DMS 273 treated with DMSO at 0.1 percent for 48 hours (cell line): Measurements from ENCODE around the gene VPREB3.

Experiments
- DNase-seq: peaks from one replicate; lab custom pipeline; 2025; lab: John Stamatoyannopoulos, UW

VPREB3 gene

DNA sequence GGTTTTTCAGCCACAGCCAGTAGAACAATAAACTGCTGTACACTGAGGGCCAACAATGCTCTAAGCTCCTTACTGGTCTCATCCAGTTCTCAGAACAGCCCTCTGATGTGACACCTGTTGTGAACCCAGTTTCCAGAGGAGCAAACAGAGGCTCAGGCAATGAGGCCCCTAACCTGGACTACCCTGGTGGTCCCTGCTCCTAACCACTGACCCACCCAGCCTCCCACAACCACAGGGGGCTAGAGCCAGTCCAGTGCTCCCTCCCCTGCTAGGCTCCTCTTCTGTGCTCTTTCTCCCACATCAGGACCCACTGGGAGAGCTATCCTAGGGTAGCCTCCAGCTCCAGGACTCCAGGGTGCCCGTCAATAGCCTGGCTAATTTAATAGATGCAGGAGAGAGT lies 28.5 kb upstream of the VPREB3 start:
- DNase-seq = no peak

DNA sequence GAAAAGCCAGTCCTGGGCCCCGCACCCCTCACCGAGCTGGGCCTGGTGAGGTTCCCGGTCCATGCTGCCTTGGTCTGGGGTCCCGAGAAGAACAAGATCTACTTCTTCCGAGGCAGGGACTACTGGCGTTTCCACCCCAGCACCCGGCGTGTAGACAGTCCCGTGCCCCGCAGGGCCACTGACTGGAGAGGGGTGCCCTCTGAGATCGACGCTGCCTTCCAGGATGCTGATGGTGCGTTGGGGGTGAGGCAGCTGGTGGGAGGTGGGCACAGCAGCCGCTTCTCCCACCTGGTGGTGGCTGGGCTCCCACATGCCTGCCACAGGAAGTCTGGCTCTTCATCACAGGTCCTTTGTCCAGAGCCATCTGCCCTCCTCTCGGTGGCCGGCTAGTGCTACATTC lies 28.0 kb upstream of the VPREB3 start:
- no peak for DNase-seq

DNA sequence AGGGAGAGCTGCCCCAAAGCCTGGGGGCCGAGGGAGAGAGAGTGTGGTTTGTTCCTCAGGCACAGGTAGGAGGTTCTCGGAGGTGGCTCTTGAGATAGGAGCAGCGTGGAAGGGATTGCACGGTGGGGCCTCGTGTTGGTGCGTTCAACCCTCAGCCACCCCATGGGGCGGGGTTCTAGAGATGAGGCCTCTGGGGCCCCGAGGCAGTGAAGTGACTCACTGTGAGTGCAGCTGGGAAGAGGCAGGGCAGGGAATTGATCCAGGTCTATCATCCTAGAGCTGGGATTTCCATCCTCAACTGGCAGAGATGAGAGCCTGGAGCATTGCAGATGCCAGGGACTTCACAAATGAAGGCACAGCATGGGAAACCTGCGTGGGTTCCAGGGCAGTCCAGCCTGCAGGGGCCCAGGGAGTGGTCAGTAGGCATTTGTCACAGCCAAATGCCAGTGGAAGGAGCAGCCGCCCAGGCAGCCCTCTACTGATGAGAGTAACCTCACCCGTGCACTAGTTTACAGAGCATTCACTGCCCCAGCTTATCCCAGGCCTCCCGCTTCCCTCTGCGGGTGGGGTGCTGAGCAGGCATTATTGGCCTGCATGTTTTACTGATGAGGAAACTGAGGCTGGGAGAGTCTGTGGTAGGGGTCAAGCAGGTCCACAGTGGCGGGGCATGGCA lies 27.4 kb upstream of the VPREB3 start:
- no peak for DNase-seq

DNA sequence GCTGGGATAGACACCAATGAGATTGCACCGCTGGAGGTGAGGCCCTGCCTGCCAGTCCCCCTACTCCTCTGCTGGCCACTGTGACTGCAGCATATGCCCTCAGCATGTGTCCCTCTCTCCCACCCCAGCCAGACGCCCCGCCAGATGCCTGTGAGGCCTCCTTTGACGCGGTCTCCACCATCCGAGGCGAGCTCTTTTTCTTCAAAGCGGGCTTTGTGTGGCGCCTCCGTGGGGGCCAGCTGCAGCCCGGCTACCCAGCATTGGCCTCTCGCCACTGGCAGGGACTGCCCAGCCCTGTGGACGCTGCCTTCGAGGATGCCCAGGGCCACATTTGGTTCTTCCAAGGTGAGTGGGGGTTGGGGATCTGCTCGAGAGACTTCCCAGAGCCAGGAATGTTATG lies 26.8 kb upstream of the VPREB3 start:
- DNase-seq = no peak

DNA sequence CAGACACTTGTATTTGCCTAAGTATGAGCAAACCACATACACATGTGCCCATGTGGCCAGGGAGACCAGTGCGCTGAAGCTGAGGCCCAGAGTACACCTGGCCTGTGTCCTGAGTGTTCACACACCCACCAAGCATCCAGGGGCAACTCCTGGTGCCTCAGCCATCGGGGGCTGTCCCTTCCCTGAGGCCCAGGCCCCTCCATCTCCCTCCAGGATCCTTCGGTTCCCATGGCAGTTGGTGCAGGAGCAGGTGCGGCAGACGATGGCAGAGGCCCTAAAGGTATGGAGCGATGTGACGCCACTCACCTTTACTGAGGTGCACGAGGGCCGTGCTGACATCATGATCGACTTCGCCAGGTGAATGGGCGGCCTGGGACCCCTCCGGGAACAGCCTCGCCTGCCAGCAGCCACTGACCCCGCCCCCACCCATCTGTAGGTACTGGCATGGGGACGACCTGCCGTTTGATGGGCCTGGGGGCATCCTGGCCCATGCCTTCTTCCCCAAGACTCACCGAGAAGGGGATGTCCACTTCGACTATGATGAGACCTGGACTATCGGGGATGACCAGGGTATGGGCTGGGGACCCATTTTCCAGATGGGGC lies 26.0 kb upstream of the VPREB3 start:
- no peak for DNase-seq

DNA sequence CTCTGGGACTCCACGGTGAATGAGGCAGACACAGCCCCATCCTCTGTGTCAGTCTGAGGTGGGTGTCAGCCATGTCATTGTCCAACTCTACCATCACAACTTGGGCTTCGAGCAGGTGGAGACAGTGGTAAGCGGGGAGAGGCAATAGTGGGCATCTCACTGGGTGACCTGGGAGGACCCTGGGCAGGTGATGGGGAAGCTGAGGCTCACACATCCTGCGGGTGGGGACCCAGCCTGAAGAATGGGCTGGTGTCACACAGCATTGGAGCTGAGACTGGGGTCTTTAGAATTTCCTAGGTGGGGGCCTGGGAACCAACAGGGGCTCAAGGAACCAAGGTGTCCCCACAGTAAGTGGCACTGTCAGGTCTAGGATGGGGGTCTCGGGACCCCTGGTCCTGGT lies 25.5 kb upstream of the VPREB3 start:
- no peak for DNase-seq

DNA sequence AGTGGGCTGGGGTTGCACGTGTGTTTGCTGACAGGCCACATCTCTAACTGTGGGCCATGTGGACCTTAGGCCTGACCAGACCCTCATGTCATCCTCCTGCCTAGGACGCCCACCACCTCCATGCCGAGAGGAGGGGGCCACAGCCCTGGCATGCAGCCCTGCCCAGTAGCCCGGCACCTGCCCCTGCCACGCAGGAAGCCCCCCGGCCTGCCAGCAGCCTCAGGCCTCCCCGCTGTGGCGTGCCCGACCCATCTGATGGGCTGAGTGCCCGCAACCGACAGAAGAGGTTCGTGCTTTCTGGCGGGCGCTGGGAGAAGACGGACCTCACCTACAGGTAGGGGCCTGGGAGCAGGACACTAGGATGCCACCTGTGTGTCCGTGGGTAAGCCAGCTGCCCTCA lies 24.9 kb upstream of the VPREB3 start:
- DNase-seq = no peak

DNA sequence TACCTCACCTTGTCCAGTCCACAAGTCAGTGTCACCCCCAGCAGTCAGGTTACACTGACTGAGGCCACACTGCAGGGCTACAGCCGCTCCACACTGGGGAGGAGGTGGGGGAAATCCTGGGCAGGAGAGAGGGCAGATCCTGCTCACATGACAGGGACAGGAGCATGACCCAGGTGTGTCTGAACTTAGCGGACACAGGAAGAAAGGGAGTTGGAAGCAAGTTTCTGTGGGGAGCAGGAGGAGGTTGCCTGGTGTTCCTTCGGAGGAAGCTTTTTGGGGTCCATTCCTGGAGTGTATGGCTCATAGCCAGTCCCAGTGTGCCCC lies 24.3 kb upstream of the VPREB3 start:
- no peak for DNase-seq

DNA sequence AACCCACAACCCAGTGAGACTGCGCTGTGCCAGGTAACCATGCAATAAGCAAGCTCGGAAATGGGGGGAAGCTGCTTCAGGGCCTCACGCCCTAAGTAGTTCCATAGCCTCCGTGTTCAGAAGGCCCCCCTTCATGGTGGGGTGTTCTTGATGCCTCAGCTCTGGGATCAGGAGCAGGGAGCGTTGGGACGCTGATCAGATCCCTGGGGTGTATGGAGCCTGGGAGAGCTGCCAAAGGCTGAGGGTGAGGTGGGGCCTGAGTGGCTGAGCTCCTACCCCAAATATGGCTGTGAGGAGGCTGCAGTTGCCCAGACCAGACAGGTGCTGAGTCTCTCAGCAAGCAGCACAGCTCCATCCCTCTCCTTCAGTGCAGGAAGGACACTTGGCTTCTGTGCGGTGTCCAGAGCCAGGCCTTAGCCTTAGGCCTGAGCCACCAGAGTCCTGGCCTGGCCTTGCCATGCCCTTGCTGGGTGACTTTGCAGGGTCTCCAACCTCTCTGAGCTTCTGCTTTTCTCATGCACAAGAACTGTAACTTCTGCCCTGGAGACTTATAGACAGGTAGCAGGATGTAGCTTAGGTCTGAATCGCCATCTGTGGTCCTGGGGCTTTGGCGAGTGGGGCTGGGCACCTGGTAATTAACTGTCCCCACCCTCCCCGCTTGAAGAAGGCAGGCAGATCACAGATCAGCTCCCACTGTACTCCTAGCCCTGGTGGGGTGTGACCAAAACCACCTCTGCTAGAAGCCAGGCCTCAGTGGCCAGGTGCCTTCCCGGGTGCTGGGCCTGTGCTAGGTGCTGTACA lies 23.8 kb upstream of the VPREB3 start:
- no peak for DNase-seq

DNA sequence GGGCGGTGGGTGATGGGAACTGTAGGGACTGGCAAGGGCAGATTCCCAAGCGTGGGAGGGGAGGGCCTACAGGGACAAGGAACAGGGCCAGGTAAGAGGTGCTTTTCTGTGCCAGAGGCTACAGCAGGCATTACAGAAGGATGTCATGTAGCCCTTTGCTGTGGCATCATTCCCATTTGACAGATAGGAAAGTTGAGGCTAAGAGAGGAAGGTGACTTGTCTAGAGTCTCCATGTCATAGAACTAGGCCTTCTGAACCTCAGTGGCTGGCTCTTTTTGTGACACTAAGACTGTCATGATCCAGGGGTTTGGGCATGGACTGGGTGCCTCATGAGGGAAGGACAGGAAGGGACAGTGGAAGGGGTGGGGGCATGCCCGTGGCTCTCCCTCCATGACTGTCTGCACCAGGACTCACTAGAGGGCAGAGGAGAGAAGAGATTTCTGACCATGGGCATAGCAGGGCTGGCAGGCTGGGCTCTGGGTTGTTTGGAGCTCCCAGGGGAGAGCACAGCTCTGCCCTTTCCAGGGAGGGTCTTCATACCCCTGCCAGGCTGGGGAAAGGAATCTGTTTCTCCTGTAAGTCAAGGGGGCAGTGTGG lies 21.7 kb upstream of the VPREB3 start:
- no peak for DNase-seq

DNA sequence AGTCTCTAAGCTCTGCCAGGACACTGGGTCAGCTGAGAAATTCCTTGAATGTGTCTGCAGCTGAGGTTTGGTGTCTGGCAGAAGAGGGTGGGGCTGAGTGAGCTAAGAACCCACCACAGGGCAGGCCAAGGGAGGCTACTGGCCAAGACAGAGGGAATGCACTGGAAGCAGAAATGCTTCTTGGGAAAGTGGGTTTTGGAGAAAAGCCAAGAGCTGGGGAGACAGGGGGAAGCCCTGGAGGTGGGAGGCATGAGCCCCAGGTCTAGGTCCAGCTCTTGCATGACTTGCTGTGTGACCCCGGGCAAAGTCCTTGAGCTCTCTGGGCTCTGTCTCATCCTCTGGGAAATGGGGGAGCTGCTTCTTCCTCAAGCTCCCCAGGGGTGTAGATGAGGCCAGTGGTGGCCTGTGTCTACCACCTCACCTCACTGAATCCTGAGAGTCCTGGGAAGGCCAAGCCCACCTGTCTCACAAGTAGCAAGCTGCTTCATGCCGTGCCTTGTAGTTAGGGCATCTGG lies 20.8 kb upstream of the VPREB3 start:
- DNase-seq = no peak

DNA sequence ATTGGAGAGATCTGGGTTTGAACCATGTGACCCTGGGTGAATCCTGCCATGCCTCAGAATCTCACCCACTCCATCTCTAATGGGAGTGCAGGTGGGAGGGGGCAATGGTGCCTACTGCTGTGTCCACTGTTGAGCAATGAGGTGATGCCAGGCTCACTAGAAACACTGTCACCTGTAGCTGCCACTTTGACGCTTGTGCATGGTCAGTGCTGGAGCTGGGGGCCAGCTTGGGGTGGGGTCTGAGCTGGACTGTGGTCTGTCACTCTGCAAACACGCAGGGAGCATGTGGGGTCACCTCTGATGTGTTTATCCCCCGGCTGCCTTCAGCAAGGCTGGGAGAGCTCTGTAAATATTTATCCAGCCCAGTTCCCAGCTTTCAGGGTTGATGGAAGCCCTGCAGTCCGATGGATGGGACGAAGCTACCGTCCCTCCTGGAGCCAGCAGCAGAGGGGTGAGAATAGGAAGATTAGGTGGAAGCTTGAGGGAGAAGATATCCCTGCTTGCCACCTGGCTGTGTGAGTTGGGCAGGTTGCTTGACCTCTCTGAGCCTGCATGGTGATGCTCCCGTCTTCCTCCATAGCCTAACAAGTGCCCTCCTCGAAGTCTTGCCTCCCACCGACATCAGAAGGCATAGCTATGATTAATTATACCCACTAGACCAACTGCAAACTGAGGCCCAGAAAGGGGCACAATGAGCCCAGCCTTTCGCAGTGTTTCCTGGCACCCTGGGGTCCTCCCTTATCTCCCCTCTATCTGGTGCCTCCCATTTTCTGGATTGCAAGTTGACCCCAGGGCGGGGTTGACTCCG lies 20.1 kb upstream of the VPREB3 start:
- no peak for DNase-seq

DNA sequence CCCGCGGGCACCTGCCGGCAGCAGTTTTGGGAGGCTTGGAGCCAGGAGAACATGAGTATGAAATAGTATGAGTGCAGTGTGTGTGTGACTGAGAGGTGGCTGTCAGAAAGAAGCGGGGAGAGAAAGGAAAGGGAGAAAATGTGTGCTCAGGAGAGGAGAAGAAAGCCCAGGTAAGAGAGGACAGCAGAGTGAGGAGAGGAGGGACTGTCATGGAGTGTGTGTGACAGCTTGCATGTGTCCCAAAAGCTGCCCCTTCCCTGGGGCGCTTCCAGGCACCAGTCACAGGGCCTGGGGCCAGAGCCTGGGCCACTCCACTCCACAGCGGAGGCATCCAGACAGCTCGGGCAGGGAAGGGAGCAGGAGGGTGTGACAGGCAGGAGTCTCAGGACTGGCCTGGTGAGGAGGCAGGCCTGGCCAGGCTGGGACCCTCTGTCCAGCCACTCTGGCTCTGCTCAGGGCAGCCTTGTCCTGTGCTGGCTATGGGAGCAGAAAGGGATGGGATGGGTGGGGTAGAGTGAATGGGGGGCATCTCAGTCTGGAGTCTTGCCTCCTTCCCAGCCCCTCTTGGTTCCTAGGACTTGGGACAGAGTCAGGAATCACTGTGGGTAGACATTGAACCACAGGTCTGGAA lies 19.4 kb upstream of the VPREB3 start:
- no peak for DNase-seq

DNA sequence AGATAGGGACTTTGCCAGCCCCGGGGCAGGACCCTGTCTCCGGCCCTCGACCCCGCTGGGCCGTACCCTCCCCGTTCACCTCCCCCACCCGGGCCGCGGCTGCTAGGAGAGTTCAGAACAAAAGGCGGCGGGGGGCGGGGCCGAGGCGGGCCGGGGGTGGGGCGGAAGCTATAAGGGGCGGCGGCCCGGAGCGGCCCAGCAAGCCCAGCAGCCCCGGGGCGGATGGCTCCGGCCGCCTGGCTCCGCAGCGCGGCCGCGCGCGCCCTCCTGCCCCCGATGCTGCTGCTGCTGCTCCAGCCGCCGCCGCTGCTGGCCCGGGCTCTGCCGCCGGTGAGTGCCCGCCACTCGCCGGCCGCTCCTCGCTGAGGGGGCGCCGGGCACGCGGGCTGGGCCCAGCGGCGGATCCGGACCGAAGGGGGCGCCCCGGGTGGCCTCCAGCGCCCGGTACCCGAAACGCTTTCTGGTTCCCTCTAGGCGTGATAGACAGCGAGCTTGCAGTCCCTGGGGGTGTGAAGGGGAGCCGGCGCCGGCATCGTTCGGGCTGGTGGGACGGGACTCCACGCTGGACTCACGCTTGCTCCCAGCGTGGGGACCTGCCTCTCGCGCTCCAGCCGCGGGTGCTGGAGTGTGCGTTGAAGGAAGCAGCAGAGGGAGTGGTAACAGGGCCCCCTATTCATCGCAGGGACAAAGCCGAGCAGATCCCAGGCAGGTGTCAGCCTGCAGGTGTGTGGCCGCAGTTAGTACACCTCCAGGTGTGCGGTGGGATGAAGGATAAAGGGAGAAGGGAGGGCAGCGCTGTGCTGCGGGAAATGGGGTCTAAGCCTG lies 18.6 kb upstream of the VPREB3 start, which contains the start of gene MMP11:
Gene MMP11, plus strand, starts transcription at position 201 of the 825 bp plus-strand sequence. Its CDS starts 22 bp downstream, at position 223.
- DNase-seq = no peak

DNA sequence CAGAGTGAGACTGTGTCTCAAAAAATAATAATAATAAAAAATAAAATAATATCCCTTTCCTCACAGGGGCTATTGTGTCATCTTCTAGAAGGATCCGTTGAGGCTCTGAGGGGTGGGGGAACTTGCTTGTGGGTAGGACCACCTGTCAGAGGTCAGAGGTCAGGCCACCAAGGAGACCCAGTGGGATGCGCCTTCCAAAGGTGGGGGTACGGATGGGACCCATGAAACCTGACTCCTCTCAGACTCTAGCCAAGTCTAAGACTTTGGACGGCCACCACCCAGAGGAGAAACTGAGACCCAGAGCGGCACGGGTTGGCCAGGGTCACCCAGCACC lies 18.1 kb upstream of the VPREB3 start:
- no peak for DNase-seq

DNA sequence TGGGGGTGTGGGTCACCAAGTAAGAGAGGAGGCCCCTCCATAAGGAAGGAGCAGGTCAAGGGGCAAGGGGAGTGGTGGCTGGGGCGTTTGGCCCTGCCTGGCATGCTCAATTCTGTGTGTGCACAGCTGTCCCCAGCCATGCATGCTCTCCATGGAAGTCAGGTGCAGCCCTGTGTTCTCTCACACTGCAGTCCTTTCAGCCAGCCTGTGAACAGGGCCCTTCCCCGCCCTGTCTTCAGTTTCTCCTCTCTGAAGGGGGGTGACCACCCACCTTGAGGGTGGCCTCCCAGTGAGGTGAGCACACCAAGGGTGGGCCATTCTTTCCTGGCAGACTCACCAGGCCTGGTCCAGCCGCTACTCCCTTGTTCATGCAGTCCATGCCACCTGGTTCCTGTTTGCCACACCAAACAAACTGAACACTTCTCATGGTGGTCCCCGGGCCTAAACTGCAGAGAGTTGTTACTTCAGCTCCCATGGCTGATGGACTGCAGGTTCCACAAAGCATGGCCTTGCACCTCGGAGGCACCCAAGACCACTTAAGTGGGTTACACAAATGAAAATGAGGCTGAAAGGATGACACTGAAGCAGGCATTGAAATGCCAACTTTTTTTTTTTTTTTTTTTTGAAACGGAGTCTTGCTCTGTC lies 15.2 kb upstream of the VPREB3 start:
- DNase-seq = no peak

DNA sequence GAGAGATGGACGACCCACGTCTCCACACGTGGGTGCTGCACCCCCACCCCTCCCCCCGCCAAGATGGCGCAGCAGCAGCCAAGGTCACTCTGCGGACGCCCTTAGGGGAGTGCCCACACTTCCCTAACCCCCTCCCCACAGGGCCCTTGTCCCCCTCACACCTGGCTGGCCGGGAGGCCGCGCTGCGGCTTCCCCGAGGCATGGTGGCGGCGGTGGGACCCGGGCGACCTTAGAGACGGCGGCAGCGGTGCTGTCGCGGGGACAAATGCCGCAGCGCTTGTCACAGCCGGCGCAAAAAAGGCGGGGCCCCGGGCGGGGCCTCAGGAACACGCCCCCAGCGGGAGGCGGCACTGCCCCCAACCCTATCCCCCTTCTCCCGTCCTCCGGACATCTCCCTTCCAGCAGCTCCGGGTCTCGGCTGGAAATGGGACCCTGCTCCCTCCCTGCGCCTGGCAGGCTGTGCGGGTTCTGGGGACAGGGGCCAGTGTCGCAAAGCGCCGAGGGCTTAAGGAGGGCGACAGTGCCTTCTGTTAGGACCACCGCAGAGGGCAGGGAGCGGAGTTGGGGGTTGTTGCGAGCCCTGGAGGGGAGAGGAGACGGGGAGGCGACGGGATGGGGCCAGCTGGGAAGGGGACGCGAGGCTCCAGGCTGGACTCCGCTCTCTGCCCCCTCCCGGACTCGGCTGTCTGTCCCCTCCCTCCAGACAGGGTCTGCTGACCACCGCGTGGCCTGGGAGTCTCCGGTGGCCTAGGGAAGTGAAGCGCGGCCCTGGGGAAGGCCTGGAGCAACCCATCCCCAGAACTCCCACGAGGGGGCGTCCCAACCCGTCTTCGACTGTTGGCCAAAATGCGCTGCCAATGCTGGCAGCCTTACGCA lies 13.7 kb upstream of the VPREB3 start, which contains the start of gene CHCHD10:
Gene CHCHD10, minus strand, starts transcription at position 300 of the 876 bp plus-strand sequence. Its CDS starts 98 bp downstream, at position 202.
- DNase-seq = peak; percentile 10

DNA sequence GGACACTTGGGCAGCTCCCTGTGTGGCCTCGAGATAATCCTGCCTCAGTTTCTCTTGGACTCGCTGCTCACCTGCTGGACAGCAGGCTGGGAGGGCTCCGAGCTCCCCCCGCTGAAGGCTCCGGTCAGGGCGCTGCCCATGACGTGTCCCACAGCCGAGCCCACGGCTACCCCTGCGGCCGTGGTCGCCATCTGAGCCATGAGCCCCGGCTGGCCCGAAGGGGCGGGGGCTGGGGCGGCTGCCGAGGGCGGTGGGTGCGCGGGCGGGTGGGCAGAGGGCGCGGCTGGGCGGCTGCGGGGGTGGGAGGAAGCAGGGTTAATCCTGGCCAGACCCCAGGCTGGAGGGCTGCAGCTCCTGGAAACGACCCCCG lies 13.1 kb upstream of the VPREB3 start:
- no peak for DNase-seq
